ENCODE measurements around the gene ZNF438.

DNA sequence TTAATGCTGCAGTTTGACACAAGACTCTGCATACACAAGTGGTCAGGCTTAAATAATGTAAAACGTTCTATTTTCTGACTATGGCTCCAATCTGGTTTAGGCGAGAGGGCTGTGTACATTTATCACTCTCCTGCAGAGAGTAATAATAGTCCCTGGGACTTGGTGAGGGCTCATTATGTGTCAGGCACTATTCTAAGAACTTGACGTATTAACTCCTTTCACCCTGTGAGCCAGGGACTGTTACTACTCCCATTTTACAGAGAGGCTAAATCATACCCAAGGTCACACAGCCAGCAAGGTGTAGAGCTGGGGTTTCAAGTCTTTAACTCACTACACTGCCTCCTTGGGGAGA is 214.9 kb downstream of the ZNF438 start:
- TF ChIP-seq, protein P1, sequence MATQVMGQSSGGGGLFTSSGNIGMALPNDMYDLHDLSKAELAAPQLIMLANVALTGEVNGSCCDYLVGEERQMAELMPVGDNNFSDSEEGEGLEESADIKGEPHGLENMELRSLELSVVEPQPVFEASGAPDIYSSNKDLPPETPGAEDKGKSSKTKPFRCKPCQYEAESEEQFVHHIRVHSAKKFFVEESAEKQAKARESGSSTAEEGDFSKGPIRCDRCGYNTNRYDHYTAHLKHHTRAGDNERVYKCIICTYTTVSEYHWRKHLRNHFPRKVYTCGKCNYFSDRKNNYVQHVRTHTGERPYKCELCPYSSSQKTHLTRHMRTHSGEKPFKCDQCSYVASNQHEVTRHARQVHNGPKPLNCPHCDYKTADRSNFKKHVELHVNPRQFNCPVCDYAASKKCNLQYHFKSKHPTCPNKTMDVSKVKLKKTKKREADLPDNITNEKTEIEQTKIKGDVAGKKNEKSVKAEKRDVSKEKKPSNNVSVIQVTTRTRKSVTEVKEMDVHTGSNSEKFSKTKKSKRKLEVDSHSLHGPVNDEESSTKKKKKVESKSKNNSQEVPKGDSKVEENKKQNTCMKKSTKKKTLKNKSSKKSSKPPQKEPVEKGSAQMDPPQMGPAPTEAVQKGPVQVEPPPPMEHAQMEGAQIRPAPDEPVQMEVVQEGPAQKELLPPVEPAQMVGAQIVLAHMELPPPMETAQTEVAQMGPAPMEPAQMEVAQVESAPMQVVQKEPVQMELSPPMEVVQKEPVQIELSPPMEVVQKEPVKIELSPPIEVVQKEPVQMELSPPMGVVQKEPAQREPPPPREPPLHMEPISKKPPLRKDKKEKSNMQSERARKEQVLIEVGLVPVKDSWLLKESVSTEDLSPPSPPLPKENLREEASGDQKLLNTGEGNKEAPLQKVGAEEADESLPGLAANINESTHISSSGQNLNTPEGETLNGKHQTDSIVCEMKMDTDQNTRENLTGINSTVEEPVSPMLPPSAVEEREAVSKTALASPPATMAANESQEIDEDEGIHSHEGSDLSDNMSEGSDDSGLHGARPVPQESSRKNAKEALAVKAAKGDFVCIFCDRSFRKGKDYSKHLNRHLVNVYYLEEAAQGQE (IDR thresholded peaks at IDR 0.05; ENCODE audit: low read depth): no peak
- TF ChIP-seq YY1 (IDR thresholded peaks at IDR 0.05; ENCODE audit: low read depth): no peak
- no peak for TF ChIP-seq EP300 (IDR thresholded peaks at IDR 0.05; ENCODE audit: borderline replicate concordance)
- no peak for TF ChIP-seq NFIC (IDR thresholded peaks at IDR 0.05)

Data from Ishikawa (cell line).